Dermis microvascular lymphatic vessel endothelial cell (primary cell): Measurements from ENCODE around the gene RFX4. TPM values are rescaled to one million over a fixed set of nuclear protein-coding genes. Genes with fewer than 3 reads are reported as not detected.
"Not testable (repeated sequence)": the region's sequence is repeated elsewhere in the genome, so short reads cannot be mapped to it uniquely, and the experiment has no call there.

Source experiments
- DNase-seq, 2 donors: peaks; one replicate each; pipeline versions ENCODE4 v3.0.0 to v3.0.0-alpha.2; 2010; ENCODE audit warnings: low read depth in 2 of 2
- total RNA-seq: library from RNA; depleted of rRNA; stranded (reverse); fragments of >200 nt; gene quantifications from 2 replicates; pipeline ENCODE4 v1.2.1, GENCODE V29; 2014

The RFX4 gene
- total RNA-seq, 1 donor from 2014 or later, result not detected

DNA sequence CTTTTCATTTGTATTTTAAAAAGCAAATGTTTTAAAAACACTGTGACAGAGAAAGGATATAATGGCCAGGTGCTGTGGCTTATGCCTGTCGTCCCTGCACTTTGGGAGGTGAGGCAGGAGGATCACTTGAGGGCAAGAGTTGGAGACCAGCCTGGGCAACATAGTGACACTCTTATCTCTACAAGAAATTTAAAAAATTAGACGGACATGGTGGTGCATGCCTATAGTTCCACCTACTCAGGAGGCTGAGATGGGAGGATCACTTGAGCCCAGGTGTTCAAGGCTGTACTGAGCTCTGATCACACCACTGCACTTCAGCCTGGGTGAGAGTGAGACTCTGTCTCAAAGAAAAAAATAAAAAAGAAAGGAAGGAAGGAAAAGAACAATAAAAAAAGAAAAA, 7.8 kb downstream of the RFX4 start:
- no peak for DNase-seq

DNA sequence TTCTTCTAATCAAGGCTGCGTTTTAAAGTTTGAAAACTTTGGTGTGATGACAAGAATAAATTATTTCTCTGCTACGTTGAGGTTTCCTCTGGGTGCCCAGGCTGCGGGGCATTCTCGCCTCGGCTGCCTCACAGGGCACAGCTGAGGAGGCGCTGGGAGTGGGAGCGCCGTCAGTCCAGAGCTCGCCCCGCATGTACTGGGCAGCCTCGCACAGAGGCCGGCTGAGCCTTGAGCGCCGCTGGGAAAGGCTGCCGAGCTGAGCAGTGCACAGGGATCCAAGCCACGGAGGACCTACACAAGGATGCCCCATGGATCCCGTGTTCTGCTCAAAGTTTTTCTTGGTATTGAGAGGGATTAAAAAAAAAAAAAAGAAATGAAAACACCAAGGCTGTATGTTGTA, 11.6 kb downstream of the RFX4 start:
- no peak for DNase-seq

DNA sequence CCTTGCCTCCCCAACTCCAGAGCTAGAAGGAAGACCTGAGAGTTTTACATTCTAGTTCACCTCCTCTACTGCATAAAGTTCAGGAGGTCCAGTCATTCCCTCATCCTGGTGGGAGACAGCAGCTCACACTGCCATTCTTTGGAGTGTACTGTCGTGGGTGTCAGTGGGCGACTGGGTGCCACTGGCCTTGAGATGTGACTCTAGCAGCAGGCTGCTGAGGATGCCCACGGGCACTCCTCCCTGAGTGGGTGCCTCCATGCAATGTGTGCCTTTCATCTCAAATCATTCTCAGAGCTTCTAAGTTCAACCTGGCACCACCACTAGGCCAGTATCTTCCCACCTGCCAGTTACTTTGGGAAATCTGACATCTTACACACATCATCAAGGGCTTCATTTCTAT, 12.5 kb downstream of the RFX4 start:
- no peak for DNase-seq

DNA sequence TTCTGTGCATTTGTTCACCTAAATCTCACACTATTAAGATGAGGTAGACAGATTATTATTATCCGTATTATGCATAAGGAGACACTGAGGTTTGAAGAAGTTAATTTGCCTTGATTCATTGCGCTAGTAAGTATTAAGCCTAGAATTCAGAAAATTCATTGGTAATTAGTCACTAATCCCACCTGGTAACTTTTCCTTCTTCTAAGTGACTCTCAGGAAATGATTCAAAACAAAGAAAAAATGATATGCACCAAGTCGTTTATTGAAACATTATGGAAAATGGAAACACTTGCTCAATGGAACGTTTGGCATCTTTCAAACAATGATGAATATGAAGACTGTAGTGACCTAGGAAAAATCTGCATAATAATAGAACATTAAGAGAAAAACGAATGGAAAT, 15.2 kb downstream of the RFX4 start:
- peak in 1 of 2 donors; percentile 34 for DNase-seq

DNA sequence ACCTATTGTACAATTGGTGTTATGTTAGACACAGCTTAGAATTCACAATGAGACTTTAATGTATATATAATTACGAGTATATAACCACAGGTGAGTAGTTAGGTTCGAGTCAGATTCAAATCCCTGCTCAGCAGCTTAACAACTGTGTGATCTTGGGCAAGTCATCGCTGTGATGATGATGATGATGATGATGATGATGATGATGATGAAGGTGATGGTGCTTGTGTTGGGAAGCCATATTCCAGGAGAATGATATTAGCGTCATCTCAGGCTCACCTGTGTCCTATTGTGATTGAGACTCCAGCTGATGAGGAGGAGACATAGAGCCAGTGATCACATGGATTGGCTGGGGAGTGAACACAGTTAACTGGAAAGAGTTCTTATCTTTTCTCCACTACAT, 16.5 kb downstream of the RFX4 start:
- no peak for DNase-seq

DNA sequence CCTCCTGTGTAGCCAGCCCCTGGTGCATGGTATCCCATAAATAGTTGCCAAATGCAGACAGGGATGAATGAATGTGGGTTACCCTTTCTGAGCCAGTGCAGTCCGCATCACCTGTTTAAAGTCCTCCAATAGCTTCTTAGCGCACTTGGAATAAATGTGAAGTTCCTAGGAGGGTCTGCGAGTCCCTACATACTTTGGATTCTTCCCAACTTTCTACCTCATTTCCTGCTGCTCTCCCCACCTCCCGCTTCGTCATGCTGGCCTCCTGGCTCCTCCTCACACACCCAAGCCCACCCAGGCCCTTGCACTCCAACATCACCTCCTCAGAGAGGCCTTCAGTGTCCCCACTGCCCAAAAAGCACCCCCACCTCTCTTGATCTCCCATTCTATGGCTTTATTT, 17.7 kb downstream of the RFX4 start:
- no peak for DNase-seq

DNA sequence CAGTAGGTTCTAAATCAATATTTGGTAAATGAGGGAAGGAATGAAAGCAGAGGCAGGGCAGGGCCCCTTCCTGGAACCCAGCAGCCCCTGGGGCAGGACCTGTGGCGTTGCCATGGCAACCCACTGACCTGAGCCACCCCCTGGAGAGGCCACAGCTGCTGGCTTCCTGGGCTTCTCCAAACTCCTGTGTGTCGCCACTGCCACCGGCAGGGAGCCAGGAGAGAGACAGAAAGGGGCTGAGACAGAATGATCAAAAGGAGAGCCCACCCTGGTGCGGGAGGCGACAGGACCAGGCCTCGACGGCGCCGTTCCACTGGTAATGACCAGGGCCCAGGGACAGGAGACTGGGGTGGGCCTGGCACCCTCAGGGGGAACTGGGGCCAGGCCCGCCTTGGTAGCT, 18.2 kb downstream of the RFX4 start:
- DNase-seq, result no peak

DNA sequence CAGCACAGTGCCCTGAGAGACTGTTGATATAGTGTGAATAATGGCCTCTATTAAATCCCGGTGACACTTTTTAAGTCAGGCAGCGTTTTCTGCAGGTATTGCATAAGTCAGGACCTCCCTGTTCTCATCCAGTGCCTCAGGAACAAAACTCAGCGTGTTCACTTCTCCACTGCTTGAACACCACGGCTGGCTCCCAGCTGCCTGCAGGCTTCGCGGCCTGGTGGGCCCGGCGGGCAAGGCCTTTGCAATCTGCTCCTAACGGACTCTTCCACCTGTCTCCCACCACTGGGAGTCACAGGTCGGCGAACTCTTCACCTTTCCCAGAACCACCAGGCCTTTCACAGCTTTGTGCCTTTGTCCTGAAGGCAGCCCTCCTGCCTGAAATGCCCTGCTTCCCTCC, 18.7 kb downstream of the RFX4 start:
- no peak for DNase-seq

DNA sequence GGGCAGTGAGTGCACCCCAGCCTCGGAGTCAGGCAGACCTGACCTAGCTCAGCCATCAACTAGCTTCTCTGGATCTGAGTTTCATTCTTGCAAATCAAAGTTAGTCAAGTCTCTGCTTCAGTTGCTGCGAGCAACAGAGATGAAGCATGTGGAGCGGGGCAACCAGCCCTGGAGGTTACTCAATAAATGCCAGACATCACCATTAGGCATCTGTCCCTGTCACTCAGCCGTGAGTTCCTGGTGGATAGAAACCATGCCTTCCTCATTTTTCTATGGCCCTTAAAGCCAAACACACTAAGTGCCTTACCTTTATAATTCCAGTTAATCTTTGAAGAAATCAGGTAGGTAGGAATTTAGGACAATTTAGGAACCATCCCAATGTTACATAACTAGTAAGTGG, 19.3 kb downstream of the RFX4 start:
- no peak for DNase-seq

DNA sequence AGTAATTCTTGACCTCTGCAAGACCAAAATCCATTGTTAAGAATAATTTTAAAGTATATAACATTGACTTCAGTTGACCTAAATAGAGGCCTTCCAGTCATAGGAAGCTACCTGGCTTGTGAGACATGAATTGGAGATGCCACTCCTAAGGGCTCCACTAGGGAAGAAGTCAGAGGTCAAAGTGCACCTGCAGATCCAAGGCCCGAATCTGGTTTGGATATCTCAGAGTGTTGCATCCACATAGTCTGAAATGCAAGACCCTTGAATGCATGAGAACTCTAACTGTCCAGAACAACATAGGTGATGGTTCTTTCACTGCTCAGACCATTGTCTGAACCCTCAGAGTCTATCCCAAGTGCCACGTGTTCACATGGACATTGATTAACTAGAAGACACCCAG, 22.4 kb downstream of the RFX4 start:
- DNase-seq, result no peak

DNA sequence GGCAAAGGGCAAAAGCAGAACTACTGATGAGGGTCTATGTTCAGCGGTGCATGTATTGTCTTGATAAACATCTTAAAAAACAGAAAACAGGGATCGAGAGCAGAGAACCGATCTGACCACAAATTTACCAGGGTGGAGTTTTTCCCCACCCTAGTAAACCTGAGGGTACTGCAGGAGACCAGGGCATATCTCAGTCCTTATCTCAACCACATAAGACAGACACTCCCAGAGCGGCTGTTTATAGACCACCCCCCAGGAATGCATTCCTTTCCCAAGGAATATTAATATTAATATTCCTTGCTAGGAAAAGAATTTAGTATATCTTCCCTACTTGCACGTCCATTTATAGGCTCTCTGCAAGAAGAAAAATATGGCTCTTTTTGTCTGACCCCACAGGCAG, 37.8 kb downstream of the RFX4 start:
- not testable (repeated sequence) for DNase-seq

DNA sequence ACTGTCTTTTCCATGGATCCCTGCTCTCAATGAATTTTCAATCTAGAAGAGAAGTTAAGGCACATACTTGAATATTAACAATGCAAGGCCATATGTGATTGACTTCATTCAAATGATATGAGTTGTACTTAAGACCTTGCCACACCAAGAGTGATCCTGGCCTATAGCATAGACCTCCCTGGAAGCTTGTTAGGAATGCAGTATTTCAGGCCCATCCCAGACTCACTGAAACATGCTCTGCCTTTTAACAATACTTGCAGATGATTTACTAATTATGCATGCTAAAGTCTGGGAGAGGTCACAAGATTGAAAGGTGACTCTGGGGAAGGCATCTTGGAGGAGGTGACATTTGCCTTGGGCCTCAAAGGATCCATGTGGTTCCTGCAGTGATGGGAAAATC, 43.2 kb downstream of the RFX4 start:
- DNase-seq, result no peak

DNA sequence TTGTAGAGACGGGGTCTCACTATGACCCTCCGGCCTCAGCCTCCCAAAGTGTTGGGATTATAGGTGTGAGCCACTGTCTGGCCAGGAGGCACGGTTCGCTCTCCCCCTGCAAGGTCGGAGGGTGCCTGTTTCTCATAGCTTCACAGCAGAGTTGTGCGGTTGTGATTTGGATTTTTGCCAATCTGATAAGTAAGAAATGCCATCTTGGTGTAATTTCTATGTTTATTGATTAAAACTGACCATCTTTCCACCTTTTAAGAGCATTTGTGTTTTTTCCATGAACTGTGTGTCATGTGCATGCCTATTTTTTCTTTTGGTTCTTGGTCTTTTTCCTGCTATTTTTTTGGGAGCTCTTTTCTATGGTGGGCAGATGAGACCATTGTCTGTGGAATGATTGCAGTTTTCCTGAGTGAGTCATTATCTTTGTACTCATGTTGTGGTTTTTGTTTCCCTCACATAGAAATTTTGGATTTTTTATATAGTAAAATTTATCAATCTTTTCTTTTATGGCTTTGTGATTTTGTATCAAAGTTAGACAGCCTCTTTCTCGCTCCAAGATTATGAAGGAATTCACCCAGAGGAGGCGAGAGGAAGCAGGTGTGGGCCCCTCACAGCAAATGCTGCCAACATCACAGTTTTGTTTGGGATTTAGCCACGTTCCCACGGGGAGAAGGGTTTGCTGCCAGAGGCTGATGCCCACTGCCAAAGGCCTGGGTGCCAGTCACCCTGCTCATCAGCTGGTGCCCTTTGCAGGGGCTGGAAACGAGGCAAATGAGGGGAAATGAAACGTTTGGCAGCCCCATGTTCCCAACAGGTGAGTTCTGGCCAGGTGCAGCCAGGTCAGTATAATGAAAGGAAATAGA, 47.2 kb downstream of the RFX4 start:
- DNase-seq, result peak; percentile 69 to 75

DNA sequence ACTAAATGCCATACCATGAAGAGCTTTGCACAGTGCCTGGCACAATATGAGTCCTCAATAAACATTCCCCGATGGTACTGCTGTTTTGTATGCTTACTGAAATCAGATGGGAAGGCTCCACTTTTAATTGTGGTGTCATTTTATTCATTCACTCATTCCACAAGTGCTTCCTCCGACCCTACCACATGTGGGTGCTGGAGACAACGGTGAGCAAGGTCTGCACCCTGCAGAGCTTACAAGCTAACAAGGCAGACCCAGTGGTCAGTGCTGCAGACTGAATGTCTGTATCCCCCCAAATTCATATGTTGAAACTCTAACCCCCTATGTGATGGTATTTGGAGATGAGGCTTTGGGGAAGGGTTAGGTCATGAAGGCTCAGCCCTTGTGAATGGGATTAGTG, 48.3 kb downstream of the RFX4 start:
- DNase-seq, result no peak

DNA sequence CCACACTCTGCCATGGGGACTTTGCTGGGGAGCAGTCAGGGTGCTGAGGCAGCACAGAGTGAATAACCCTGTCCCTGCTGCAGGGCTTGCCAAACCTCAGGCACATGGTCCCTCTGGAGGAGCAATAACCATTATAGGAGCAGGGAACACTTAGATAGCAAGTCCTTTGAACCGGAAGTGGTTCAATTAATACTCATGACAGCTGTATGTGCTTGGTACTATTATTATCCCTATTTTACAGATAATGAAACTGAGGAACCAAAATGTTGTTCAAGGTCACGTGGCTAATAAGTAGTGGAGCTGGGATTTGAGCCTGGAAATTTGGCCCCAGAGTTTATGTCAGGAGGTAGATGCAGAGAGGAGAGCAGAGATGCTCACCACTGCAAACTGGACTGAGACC, 49.0 kb downstream of the RFX4 start:
- no peak for DNase-seq

DNA sequence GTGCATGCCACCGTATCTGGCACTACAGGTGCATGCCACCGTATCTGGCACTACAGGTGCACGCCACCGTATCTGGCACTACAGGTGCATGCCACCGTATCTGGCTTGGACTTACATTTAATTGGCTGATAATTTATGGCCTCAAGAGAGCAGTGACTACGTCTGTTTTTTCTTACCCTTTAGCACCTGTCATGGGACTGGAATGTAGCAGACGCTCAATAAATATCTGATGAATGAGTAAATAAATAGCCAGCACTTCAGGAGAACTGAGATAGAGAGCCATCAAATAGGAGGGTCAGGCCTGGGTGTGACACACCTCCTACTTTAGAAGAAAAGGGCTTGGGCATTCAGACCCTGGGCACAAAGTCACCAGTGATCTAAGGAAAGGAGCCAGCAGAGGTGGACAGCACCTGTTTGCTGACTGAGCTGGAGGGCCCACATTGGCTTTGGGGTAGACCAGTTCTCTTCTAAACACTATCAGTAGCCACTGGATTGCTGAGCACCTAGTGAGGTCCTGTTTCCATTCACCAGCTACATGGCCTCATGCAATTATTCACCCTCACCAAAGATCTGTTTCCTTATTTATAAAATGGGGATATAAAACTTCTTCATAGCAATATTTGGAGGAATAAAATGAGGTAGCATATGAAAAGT, 50.1 kb downstream of the RFX4 start:
- no peak for DNase-seq

DNA sequence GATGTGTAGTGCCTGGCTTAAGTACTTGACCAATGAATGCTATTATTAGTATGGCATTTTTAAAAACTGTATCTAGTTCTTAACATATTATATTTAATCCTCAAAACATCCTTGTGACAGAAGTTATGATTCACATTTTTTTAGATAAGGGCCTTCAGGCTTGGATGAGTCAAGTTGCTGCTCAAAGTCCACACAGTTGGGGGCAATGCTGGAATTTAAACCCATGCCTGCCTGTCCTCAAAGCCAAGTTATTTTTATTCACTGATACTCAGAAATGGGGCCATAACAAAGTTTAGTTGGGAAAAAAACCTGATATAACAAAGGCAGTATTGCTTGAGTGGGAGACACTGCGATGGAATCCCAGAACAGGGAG, 50.6 kb downstream of the RFX4 start:
- no peak for DNase-seq

DNA sequence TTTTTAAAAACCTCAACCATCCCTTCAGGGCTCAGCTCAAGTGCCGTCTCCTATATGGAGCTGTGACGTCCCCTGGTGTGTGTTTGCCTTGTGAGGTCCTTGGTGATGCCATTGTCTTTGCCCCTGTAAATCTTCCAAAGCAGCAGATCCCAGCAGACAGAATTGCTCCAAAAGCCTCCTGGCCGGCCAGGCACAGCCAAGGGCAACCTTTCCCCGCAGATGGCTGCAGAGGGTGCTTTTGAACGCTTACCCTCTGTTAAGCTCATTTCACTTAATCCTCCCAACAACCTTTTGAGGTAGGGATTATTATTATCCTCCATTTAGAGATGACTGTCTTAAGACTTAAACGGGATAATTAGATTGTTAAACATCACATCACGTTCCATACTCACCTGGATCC, 51.4 kb downstream of the RFX4 start:
- no peak for DNase-seq

DNA sequence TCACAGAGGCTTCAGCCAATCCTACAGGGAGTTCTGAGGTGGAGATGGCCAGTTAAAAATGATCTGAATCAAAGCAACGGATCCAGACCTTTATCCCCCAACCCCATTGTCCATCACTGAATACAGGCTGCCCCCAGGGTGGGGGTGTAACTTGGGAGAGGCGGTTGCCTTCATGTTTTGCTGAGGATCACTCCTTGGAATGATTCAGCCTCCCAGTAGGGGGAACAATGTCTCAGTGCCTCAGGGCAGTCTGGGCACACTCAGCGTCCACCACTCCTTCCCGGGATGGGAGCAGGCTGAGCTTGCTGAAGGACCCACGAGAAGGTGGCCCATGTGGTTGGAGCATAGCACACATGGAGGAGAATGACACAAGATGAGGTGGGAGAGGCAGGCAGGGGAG, 60.2 kb downstream of the RFX4 start:
- no peak for DNase-seq

DNA sequence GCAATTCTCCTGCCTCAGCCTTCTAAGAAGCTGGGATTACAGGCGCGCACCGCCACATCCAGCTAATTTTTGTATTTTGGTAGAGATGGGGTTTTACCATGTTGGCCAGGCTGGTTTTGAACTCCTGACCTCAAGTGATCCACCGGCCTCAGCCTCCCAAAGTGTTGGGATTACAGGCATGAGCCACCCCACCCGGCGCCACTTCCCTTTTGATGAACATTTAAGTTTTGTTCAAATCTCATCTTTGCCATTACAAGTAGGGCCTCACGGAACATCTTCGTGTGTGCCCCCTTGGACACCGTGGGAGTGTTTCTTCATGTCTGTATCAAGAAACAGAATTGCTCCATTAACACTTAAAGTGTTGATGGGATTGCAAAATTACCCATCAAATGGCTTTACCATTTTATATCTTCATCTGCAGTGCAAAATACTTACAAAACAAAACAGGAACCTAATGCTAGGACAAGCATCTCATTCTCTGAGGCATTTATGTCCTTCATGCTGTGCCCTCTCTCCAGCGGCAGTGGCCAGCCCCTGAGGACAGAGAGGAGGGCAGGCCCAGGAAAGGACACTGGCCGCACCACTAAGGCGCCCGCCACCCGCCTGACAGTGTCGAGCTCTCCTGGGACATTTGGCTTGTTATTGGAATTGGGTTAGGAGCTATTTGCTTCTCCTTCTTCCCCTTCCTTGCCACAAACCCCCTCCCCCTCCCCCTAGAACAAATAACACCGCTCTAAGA, 61.7 kb downstream of the RFX4 start:
- no peak for DNase-seq

DNA sequence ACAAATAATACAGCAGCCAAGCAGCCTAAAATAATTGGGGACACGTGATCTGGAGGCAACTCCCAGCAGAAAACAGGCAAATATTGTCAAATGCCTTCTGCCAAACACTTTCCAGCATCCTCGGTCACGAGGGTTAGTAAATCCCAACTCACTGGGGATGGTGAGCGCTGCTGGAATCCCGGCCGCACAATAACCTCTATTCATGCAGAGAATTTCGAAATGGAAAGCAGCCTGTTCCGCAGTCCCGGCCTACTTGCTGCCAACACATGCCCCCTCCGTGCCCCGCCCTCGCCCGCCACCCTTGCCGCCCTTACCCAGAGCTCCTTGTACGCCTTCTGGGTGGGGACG, 62.2 kb downstream of the RFX4 start:
- DNase-seq, result no peak

DNA sequence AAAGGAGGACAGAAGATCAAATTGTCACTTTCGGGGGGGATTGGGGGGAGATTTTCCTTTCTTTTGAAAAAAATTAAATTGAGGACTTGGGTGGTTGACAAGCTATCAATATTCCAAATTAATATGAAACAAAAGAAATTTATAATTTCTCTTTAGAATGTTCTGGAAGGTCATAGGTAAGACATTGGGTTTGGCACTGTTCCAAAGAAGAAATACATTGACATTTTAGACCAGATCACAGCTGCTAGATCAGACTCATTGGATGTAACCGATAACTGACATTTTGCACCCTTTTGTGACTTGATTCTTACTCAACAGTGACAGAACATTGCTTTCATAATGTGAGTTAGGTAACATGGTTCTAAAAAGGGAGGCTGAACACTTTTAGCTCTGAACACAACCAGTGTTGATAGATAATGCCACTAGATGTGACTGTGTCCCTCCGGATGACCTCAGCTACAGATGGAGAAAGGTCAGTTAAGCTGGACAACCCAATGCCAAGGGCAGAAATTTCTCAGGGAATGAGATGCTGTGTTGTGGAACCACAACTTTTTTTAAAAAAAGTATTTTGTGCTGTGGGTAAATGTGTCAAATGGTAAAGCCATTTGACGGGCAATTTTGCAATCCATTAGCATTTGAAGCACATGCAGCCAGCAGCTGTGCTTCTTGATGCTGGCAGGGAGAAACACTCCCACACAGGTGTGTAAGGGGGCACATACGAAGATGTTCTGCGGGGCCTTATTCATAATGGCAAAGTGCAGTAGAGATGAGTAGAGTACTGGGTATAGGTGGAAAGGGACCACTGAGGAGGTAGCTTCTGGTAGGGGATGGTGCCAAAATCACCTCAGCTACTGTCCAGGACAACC, 62.9 kb downstream of the RFX4 start:
- no peak for DNase-seq
